C1 segment of cervical spinal cord (tissue), 14 donors: ENCODE data around the gene PSMB2.

Experiments used
- DNase-seq, 14 donors: peaks; one replicate each; lab custom pipeline; 2025; lab: John Stamatoyannopoulos, UW

Gene PSMB2

GRCh38 chr1:35642471-35642955 lies 1.2 kb upstream of the PSMB2 start:
- DNase-seq: no peak

GRCh38 chr1:35640380-35641232 lies 720 bp downstream of the PSMB2 start:
- DNase-seq: peak in 1 of 14 donors; percentile 40

GRCh38 chr1:35637401-35637809 lies 3.9 kb downstream of the PSMB2 start:
- DNase-seq: no peak

DNA sequence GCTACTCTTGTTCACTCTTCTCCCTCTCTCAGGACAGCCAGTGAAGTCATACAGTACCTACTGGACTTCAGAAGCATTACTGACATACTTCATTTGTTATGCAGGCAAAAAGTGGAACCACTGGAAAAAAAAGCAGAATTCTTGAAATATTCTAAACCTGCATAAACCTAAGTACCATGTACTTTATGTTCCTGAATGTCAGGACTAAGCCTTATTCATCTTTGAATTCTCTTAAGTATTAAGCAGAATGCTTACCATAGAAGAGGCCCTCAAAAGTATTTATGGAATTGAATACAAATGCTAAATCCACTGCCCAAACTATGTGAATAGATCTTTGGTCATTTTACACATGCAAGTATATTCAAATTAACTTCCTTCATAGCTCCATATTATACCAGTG lies 7.8 kb downstream of the PSMB2 start:
- DNase-seq: no peak

DNA sequence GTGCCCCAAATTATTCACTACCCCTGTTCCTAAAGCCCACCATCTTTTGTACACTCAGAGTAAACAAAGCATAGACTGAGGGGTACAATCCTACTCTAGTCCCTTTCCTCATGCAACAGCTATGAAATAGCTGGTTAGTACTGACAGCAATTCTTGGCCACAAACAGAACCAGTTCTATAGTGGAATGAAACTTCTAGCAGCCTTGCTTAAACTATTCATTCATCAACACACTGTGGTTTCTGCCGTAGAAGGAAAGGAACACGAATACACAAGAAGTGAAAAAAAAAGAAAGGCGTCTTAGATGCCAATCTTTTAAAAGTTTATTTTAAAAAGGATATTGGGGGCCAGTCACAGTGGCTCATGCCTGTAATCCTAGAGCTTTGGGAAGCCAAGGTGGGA lies 9.9 kb downstream of the PSMB2 start:
- no peak for DNase-seq

DNA sequence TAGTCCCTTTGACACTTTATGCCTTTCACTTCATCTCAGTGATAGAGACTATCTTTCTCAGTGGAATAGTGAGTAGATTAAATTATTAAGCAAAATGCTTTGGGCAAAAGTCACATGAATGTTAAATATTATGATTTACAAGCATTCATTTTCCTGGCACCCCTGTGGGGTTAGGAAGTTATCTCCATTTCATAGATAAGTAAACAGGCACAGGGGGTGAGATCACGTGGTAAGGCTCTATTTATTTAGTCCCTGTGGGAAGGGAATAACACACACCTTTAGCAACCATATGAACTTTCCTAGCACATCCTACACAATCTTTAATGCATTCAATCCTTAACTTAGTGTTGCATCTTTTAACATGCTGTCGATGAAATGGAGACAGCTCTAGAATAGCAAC lies 12.3 kb downstream of the PSMB2 start:
- DNase-seq: no peak

GRCh38 chr1:35623832-35624231 lies 17.5 kb downstream of the PSMB2 start:
- DNase-seq: no peak

- DNase-seq: no peak
Observed at GRCh38 chr1:35622510-35623178, 18.7 kb downstream of the PSMB2 start.

DNA sequence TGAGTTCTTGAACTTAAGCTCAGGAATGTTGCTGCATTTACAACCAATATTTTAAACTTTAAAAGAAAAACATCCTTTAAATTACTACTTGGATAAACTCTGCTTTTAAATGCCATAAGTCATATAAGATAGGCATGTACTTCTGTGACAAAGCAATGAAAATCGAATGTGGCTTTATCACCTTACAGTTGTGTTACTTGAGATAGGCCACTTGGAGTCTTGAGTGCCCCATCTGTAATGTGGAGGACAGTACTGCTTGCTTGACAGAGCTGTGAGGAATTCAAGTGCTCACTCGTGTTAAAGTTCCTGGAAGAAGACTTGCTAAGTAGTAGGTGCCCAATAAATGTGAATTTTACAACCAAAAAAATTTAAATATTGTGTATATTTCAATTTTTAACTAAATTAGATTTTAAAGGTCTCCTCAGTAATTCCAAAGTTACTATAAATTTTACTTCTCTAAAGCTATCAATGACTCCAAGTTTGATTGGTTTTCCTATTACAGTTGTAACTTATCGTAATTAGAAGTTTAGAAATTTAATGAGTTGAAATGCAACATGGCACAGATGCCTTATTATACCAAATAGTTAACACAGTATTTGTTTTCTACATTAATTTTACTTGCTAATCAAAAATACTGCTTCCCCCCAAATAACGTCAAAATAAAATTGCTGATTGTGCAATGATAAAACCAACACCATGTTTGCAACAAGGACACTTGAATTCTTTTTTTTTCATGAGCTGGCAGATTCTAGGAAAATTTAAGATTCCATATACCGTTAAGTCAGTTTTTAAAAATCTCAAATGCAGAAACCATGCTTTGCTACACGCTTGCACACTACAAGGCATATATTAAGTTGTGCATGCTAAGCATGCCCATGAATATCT lies 21.8 kb downstream of the PSMB2 start:
- no peak for DNase-seq

DNA sequence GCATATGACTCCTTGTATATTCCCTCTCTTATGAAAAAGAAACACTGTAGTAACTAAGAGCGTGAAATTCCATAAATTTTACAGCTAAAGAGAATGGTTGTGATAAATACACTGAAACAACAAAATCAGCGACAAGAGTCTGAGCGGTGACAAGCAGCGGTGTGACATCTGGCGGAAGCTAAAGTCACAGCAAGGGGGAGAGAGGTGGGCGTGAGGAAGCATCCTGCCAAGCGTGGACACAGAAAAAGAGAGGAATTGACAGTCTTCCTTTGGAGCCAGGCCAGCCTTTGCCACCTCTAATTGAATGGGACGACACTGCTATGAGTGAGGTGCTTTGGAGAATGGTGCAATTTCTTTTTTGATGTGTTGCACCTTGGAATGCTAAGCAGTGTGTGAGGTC lies 25.9 kb downstream of the PSMB2 start:
- DNase-seq: no peak

GRCh38 chr1:35611655-35612054 lies 29.7 kb downstream of the PSMB2 start:
- no peak for DNase-seq

DNA sequence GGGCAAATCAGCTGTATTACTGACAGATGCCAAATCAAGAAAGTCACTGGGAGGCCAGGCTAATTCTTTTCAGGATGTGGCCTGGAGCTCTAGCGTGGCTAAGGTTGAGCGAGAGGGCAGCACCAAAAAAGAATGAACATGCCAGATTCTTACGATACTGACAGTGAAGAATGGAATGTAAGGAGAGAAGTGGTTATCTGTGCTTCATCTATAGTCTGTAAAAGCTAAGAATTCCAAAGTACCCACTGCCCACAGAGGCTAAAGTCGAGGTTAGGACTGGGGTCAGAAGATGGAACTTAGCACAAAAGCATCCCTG lies 35.5 kb downstream of the PSMB2 start:
- no peak for DNase-seq

DNA sequence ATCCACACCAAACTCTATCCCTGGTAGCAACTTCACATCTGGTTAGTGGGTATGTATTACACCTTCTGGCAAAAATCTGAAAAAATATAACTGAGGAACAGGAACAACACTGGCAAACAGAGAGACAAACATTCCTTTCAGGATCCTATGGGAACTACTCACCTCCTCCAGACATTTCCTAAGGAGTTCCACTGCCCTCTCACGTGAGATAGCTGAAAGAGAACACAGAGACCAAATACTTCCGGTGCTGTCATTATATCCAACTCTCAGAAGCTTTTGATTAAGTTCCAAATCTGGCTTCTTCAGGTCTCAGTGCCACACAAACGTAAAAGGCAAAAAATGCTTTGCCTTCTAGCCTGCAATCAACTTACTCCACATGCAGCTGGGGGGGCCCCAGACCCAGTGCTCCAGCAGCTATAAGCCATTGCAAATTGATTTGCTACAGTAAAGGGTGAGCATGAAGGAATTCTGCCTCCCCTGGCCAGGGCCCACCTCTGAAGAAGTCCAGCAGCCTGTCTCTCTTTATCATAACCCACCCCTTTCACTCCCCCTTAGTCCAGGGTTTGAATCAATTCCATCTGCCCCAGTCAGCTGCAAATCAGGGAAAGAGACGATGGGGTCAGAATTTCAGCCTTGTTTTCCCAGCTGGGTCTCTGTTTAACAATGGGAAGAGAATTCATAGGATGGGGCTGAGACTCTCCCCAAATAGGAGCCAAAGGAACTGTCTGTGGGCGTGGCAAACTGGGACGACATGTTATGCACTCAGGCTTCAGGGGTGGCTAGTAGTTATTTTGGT lies 36.1 kb downstream of the PSMB2 start:
- DNase-seq: no peak

DNA sequence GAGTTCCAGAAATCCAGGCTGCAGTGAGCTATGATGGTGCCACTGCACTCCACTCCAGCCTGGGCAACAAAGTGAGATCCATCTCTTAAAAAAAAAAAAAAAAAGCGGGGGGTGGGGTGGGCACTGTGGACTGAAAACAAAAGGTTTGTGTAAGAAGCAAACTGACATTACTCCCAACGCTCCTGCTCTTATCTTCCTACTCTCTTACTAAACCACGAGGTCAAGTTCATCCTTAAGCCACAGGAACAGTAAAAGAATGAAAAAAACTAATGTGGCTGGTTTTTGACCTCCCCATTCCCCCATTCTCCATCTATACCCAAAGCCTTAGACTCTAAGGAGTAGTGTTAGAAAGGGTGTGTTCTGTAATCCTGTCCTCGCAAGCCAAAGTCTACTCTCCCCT lies 37.4 kb downstream of the PSMB2 start:
- DNase-seq: no peak

DNA sequence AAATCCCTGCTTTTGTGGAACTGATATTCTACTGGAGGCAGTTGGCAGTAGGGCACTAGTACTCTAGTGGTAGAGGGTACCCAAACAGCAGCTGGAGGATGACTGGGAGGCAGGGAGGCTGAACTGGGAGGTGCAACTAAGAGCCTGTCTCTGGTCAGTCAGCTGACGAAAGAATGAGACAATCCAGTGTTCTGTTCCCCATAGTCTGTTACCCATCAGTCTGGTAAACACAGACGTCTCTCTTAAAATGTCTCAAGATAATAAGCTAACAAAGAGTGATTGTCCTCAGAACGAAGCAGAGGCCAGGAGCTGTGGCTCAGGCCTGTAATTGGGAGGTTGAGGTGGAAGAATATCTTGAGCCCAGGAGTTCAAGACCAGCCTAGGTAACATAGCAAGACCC lies 37.9 kb downstream of the PSMB2 start:
- DNase-seq: peak in 4 of 14 donors; percentile 8 to 30 (median 19)

DNA sequence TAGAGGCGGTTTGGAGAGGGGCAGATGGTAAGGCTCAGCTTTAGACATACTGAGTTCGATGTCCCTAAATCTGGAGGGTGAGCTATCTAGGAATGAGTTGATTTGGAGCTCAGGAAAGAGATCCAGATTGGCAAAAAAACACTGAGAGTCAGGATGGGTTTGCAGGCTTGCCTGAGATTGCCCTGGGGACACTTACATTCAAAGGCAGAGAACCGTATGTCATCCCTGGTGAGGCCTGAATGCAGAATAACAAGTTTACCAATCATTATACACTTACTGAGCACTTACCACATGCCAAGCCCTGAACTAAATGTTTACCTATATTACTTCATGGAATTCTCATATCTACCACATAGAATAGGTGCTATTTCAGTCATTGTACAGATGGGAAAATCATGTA lies 40.7 kb downstream of the PSMB2 start:
- DNase-seq: no peak

DNA sequence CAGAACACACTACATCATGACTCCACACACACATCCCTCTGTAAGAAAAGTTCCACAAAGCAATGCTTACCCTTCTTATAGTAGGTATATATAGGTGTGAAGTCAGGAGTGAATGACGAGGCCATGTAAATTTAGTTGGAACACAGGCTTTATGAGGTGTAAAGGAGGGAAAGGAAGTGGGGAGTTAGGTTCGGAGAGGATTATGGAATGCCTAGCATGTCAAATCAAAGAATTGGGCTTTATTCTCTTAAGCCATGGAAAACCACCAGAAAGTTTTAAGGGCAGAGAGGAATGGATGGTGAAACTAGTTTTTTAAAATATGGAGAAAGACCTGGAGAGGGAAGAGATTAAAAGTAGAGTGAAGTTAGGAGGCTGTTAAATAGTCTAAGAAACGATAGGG lies 41.9 kb downstream of the PSMB2 start:
- no peak for DNase-seq

- no peak for DNase-seq
Observed at GRCh38 chr1:35598895-35599294, 42.4 kb downstream of the PSMB2 start.

GRCh38 chr1:35597870-35598269 lies 43.5 kb downstream of the PSMB2 start:
- no peak for DNase-seq

DNA sequence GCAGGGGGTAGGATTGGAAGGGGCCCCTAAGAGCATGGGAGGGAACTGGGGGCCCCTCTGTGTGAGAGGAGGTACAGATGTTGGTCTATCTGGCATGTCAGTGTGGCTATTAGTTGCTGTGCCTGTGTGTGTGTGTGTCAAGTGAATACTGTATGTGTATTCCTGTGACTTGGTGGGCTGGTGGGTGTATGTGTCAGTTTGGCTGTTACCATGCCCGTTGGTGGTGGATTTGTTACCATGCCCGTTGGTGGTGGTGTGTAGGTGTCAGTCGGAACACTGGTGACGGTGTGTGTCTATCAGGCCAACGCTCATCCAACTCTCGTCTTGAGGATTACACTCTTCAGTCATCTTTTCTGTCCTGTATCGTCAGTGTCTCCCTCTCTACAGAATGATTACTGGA lies 45.6 kb downstream of the PSMB2 start:
- DNase-seq: no peak

GRCh38 chr1:35594005-35594760 lies 47.1 kb downstream of the PSMB2 start:
- no peak for DNase-seq
